HepG2 (cell line): ENCODE measurements around the gene REEP2. TPM values are rescaled to one million over a fixed set of nuclear protein-coding genes. Genes with fewer than 3 reads are reported as not detected.

Source experiments
- ATAC-seq: fragments of 200-7000 bp; cut with Tn5 transposase; 3 replicates; pipeline ENCODE4 v1.9.1; 2020; ENCODE audit warnings: mild to moderate bottlenecking, moderate library complexity
- BruUV-seq: library from RNA; stranded (reverse); fragments of 400-500 nt; replicated peaks from 2 replicates; lab custom pipeline; 2021; lab: Mats Ljungman, UMichigan
- CTCF ChIA-PET: fragments of 300-600 bp; formaldehyde crosslinking; extraction: SDS; loops from one replicate; lab custom pipeline; 2021; ENCODE audit warnings: low total read pairs, inconsistent platforms, low intra/inter-chr PET ratio; lab: Yijun Ruan, JAX
- POLR2A ChIA-PET: fragments of 350-600 bp; sonication (Branson Sonifier 250); formaldehyde crosslinking; loops from one replicate; lab custom pipeline; 2020; ENCODE audit warnings: antibody characterized with exemption, inconsistent platforms; lab: Yijun Ruan, JAX
- DNase-seq: peaks from one replicate; pipeline ENCODE4 v3.0.0-alpha.2; 2015; ENCODE audit warnings: low spot score
- FAIRE-seq: peaks from 3 replicates; lab custom pipeline; 2011; peaks lifted over from hg19 to GRCh38; lab: Jason Lieb, UNC
- H2AFZ ChIP-seq: one replicate; pipeline ENCODE4 v1.6.1; 2011; ENCODE audit warnings: low read length, inconsistent platforms
- H3K27ac ChIP-seq: fragments of 300-600 bp; 3 replicates; pipeline ENCODE4 v1.8.0; 2011; ENCODE audit warnings: mixed run types, mild to moderate bottlenecking, mixed read lengths, low read length, inconsistent platforms; ENCODE audit not compliant: insufficient read depth; ENCODE audit errors: extremely low read length
- H3K27me3 ChIP-seq, 2 experiments: fragments of 200-600 bp in 1 of 2; 2 replicates in 1 of 2; 3 replicates in 1 of 2; pipeline versions ENCODE4 v1.6.0 to v1.8.0; 2011; ENCODE audit warnings: low read length in 2 of 2, mild to moderate bottlenecking in 2 of 2, moderate library complexity in 2 of 2, inconsistent platforms in 1 of 2; ENCODE audit not compliant: insufficient read depth in 2 of 2, control insufficient read depth in 1 of 2
- H3K36me3 ChIP-seq, 2 experiments: fragments of 200-600 bp in 1 of 2; replicated peaks in 1 of 2; 2 replicates in 1 of 2; 3 replicates in 1 of 2; pipeline versions ENCODE4 v1.5.1 to v1.8.0; 2011; ENCODE audit warnings: low read length in 2 of 2, inconsistent platforms in 1 of 2; ENCODE audit not compliant: insufficient read depth in 2 of 2, control insufficient read depth in 1 of 2
- H3K4me1 ChIP-seq: 2 replicates; pipeline ENCODE4 v1.5.1; 2012; ENCODE audit warnings: low read length, inconsistent platforms; ENCODE audit not compliant: insufficient read depth
- H3K4me2 ChIP-seq: 2 replicates; pipeline ENCODE4 v1.6.0; 2011; ENCODE audit warnings: low read depth, low read length, inconsistent platforms
- H3K4me3 ChIP-seq, 3 experiments: fragments of 200-600 bp in 1 of 3; sonication (generic), shearing (Covaris generic) in 1 of 3; replicated peaks in 1 of 3; 2 replicates each; pipeline ENCODE4 v1.5.1; 2011 to 2016; ENCODE audit warnings: low read length in 3 of 3, inconsistent platforms in 2 of 3, low read depth in 2 of 3, mild to moderate bottlenecking in 2 of 3, control low read depth in 1 of 3, mixed read lengths in 1 of 3; ENCODE audit not compliant: insufficient read depth in 1 of 3
- H3K79me2 ChIP-seq: one replicate; pipeline ENCODE4 v1.6.1; 2011; ENCODE audit warnings: low read length, inconsistent platforms; ENCODE audit not compliant: insufficient read depth
- H3K9ac ChIP-seq: 2 replicates; pipeline ENCODE4 v1.6.0; 2011; ENCODE audit warnings: mild to moderate bottlenecking, low read depth, low read length, inconsistent platforms; ENCODE audit not compliant: insufficient read depth
- H3K9me3 ChIP-seq: 2 replicates; pipeline ENCODE4 v1.5.1; 2012; ENCODE audit warnings: mild to moderate bottlenecking, low read length
- H4K20me1 ChIP-seq: 2 replicates; pipeline ENCODE4 v1.6.0; 2011; ENCODE audit warnings: inconsistent platforms, mild to moderate bottlenecking, low read length, moderate library complexity; ENCODE audit not compliant: insufficient read depth
- AGO2 ChIP-seq: fragments of 200-400 bp; formaldehyde crosslinking; optimal IDR thresholded peaks from 2 replicates; pipeline ENCODE3; 2017; ENCODE audit warnings: mild to moderate bottlenecking, low read depth, low read length, moderate library complexity
- ASH2L ChIP-seq: fragments of 300-600, 200-600 bp; sonication (generic); IDR thresholded peaks from 2 replicates; pipeline ENCODE4 v1.7.0; 2017; ENCODE audit warnings: low read depth, mild to moderate bottlenecking, moderate library complexity, mixed read lengths, low read length; ENCODE audit not compliant: insufficient read length
- CBX5 ChIP-seq: sonication (generic); formaldehyde crosslinking; IDR thresholded peaks from 2 replicates; pipeline ENCODE4 v1.4.0; 2020; ENCODE audit warnings: missing genetic modification reagents, borderline replicate concordance
- FOXA1 ChIP-seq, 2 experiments: fragments of 450-650 bp in 1 of 2; sonication (generic) in 1 of 2; formaldehyde crosslinking in 1 of 2; IDR thresholded peaks; 2 replicates each; pipeline versions ENCODE4 v1.4.0 to v1.6.1; 2016 to 2020; ENCODE audit warnings: missing genetic modification reagents in 1 of 2
- HMG20B ChIP-seq: conservative IDR thresholded peaks from 2 replicates; pipeline ENCODE4 v1.6.1; 2016; ENCODE audit warnings: missing genetic modification reagents, missing compliant biosample characterization
- KLF9 ChIP-seq: IDR thresholded peaks from 2 replicates; pipeline ENCODE4 v1.6.1; 2016; ENCODE audit warnings: low read depth
- MXI1 ChIP-seq: IDR thresholded peaks from 3 replicates; pipeline ENCODE4 v1.6.1; 2012; ENCODE audit warnings: low read depth, low read length, inconsistent platforms, borderline replicate concordance
- NR3C1 ChIP-seq: sonication (generic); formaldehyde crosslinking; IDR thresholded peaks from 2 replicates; pipeline ENCODE4 v1.4.0; 2020; ENCODE audit warnings: missing genetic modification reagents
- ONECUT2 ChIP-seq: sonication (generic); formaldehyde crosslinking; IDR thresholded peaks from 2 replicates; pipeline ENCODE4 v1.4.0; 2020; ENCODE audit warnings: missing genetic modification reagents
- PLSCR1 ChIP-seq: sonication (generic); formaldehyde crosslinking; IDR thresholded peaks from 2 replicates; pipeline ENCODE4 v1.5.0; 2020; ENCODE audit warnings: missing genetic modification reagents, mild to moderate bottlenecking, borderline replicate concordance
- RARG ChIP-seq: sonication (generic); formaldehyde crosslinking; IDR thresholded peaks from 2 replicates; pipeline ENCODE4 v1.4.0; 2020; ENCODE audit warnings: low read depth, mild to moderate bottlenecking, missing genetic modification reagents
- RBM22 ChIP-seq: fragments of 200-400 bp; formaldehyde crosslinking; optimal IDR thresholded peaks from 2 replicates; pipeline ENCODE3; 2017; ENCODE audit warnings: mild to moderate bottlenecking, low read length, moderate library complexity
- RXRA ChIP-seq: sonication (generic); formaldehyde crosslinking; IDR thresholded peaks from 2 replicates; pipeline ENCODE4 v1.5.1; 2020; ENCODE audit warnings: missing genetic modification reagents
- SRSF1 ChIP-seq: fragments of 200-400 bp; formaldehyde crosslinking; optimal IDR thresholded peaks from 2 replicates; pipeline ENCODE3; 2017; ENCODE audit warnings: mild to moderate bottlenecking, low read depth, low read length, moderate library complexity
- SRSF9 ChIP-seq: fragments of 200-400 bp; formaldehyde crosslinking; IDR thresholded peaks from 2 replicates; pipeline ENCODE4 v1.6.1; 2018; ENCODE audit warnings: borderline replicate concordance, mild to moderate bottlenecking, low read depth, low read length; ENCODE audit not compliant: insufficient read depth, poor library complexity, severe bottlenecking
- ZFYVE20 ChIP-seq: sonication (generic); formaldehyde crosslinking; IDR thresholded peaks from 2 replicates; pipeline ENCODE4 v1.8.0; 2023; ENCODE audit warnings: low read depth, mild to moderate bottlenecking, moderate library complexity, missing genetic modification reagents, borderline replicate concordance
- ZNF264 ChIP-seq: sonication (generic); formaldehyde crosslinking; IDR thresholded peaks from 2 replicates; pipeline ENCODE4 v1.4.0; 2020; ENCODE audit warnings: missing genetic modification reagents
- ZNF788 ChIP-seq: sonication (generic); formaldehyde crosslinking; IDR thresholded peaks from 2 replicates; pipeline ENCODE4 v1.5.0; 2020; ENCODE audit warnings: mild to moderate bottlenecking, missing genetic modification reagents, borderline replicate concordance
- ZNF790 ChIP-seq: sonication (generic); formaldehyde crosslinking; IDR thresholded peaks from 2 replicates; pipeline ENCODE4 v1.8.0; 2022; ENCODE audit warnings: missing genetic modification reagents, mild to moderate bottlenecking, borderline replicate concordance
- WGBS: methylation state at CpG from one replicate; pipeline ENCODE4 v1.1.6; 2017; ENCODE audit warnings: low lambda C conversion rate; 5-methylcytosine and 5-hydroxymethylcytosine counted together
- in situ Hi-C: cut with HindIII; loops from 2 replicates; pipeline ENCODE4 v1.10.0; 2017; ENCODE audit warnings: low pct_unique_long_range_greater_than_20kb; ENCODE audit not compliant: extremely low pct_ligation_motif_present
- intact Hi-C: fragments of 100-400 bp; cut with micrococcal nuclease; formaldehyde crosslinking; loops from one replicate; pipeline ENCODE4 v1.10.0; 2022; ENCODE audit not compliant: unreplicated experiment
- polyA plus RNA-seq, 8 experiments: library from polyadenylated mRNA; depleted of rRNA in 3 of 8; stranded (reverse) in 7 of 8; unstranded in 1 of 8; fragments of >200 nt; fragmentation: Illumina TruSeq in 4 of 8; extraction: Trizol in 4 of 8; gene quantifications; 2 replicates each; pipeline versions ENCODE4 v1.2.1 to v1.2.3, GENCODE V29; 2011 to 2016; ENCODE audit warnings: low read depth in 4 of 8, missing spikeins in 1 of 8, mixed read lengths in 1 of 8; ENCODE audit not compliant: insufficient read depth in 1 of 8
- total RNA-seq, 5 experiments: library from RNA; depleted of rRNA; stranded (reverse); fragments of >200 nt; fragmentation: Illumina TruSeq; extraction: Trizol; gene quantifications; 2 replicates each; pipeline ENCODE4 v1.2.3, GENCODE V29; 2016; ENCODE audit warnings: low read depth in 1 of 5
- TF ChIP-seq, protein P1 (sequence below): sonication (generic); formaldehyde crosslinking; IDR thresholded peaks from 2 replicates; pipeline ENCODE4 v1.5.0; 2020; ENCODE audit warnings: missing genetic modification reagents

Gene REEP2
- total and polyA plus RNA-seq, 2 of the 13 experiments (the other 11 are each of a cell fraction or from before 2014, with no cell fraction given): 5.3 to 7.8 TPM

DNA sequence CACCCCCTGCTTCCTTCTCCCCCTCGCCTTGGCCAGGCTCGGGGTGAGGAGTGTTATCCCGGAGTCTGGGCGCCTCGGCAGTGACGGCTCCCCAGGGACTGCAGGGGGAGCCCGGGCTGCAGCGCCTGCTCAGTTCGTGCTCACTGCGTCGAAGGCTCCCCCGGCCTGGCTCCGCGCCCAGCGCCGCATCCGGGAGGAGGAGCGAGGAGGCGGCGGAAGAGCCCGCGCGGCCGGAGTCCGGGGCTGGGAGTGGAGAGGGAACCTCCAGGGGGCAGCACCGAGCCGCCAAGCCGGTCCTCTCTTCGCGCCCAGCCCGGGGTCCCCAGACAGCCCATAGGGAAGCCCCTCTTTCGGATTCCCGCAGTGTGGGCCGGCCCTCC, 25.1 kb downstream of the REEP2 start (continued):
- TF ChIP-seq ZNF790 (CRISPR knock-in tag): peak; percentile 49; the same call in 1 of the 2 replicates
- TF ChIP-seq AGO2: no peak

DNA sequence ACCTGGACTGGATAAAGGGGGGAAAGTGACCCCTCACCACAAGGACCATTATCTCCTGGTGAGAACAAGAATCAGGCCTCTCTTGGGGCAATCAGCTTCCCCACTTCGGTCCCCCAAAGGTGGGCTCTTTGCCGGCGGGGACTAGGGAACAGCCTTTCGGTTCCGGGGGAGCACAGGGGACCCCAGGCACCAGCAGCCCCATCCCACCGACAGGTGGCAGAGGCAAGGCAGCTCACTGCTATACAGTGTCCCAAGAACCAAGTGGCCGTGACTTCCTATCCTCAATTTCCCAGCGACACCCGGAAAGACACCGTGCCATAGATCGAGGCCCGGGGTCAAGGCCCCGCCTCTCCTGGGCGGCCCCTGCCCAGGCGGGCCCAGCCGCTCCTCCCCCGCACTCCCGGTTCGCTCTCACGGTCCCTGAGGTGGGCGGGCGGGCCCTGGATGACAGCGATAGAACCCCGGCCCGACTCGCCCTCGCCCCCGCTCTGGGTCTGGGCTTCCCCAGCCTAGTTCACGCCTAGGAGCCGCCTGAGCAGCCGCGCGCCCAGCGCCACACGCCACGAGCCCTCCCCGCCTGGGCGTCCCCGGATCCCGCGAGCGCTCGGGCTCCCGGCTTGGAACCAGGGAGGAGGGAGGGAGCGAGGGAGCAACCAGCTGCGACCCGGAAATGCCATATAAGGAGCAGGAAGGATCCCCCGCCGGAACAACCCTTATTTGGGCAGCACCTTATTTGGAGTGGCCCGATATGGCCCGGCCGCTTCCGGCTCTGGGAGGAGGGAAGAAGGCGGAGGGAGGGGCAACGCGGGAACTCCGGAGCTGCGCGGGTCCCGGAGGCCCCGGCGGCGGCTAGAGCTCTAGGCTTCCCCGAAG, 25.8 kb downstream of the REEP2 start:
- H3K4me2 ChIP-seq: peak overlapping the region; percentile 98
- POLR2A ChIA-PET: interaction anchor here (0.6 to 4.0 kb wide), 17 partner anchors 15 to 808 kb away, joined by 3 to 58 read pairs (median 4); partner anchors contain the start of genes ETF1 and HSPA9
- TSS peak; percentile 89 for BruUV-seq
- ATAC-seq (peak; percentile 75), FAIRE-seq (peak; percentile 90), DNase-seq (peak; percentile 97)
- intact Hi-C loops: loop anchor here (1.0 to 2.0 kb wide), 3 partner anchors 29 to 78 kb away; partner anchors contain the start of gene ETF1
- in situ Hi-C loops: loop anchor here (5.0 kb wide), 2 partner anchors 38 to 78 kb away; partner anchors contain the start of gene ETF1
- peak overlapping the region; percentile 69 to 91 (median 78) for H3K4me3 ChIP-seq
- H3K79me2 ChIP-seq: peaks cover 3% of the 10 kb centered on the region
- H3K36me3 ChIP-seq: peaks cover 0 to 7% of the 10 kb centered on the region in 2 experiments; a peak in 2 of 5 replicates
- peaks cover 50% of the 10 kb centered on the region for H3K4me1 ChIP-seq
- 0% methylated on average over 23 of the region's 64 CpGs for WGBS
- CTCF ChIA-PET: interaction anchor here (1.1 to 2.5 kb wide), 2 partner anchors 27 to 39 kb away, joined by 4 to 29 read pairs; no protein-coding TSS in a partner anchor
- peaks cover 3% of the 10 kb centered on the region; the same call in 1 of the 2 replicates for H4K20me1 ChIP-seq
- H2AFZ ChIP-seq: no peak overlapping the region
- H3K27ac ChIP-seq: peak overlapping the region; percentile 95
- no peaks in the 10 kb centered on the region for H3K9me3 ChIP-seq
- no peaks in the 10 kb centered on the region for H3K27me3 ChIP-seq
- H3K9ac ChIP-seq: peak overlapping the region; percentile 86
- TF ChIP-seq HMG20B (CRISPR knock-in tag) (no peak), ZNF264 (CRISPR knock-in tag) (no peak), PLSCR1 (CRISPR knock-in tag) (no peak), CBX5 (CRISPR knock-in tag) (0 out of 2 replicates have a peak, but pooled peaks have one; percentile 4), ZFYVE20 (CRISPR knock-in tag) (no peak), ONECUT2 (CRISPR knock-in tag) (peak; percentile 7; the same call in 1 of the 2 replicates), RBM22 (peak; percentile 50), ASH2L (peak; percentile 80), ZNF788 (CRISPR knock-in tag) (peak; percentile 84), KLF9 (0 out of 2 replicates have a peak, but pooled peaks have one; percentile 33), RXRA (peak; percentile 56), NR3C1 (CRISPR knock-in tag) (no peak), RARG (no peak), SRSF1 (no peak), SRSF9 (no peak), MXI1 (peak; percentile 68; the same call in 1 of the 3 replicates), FOXA1 (IDR thresholded peaks at IDR 0.05) (no peak), FOXA1 (CRISPR knock-in tag; IDR thresholded peaks at IDR 0.05) (no peak)
- TF ChIP-seq, protein P1, sequence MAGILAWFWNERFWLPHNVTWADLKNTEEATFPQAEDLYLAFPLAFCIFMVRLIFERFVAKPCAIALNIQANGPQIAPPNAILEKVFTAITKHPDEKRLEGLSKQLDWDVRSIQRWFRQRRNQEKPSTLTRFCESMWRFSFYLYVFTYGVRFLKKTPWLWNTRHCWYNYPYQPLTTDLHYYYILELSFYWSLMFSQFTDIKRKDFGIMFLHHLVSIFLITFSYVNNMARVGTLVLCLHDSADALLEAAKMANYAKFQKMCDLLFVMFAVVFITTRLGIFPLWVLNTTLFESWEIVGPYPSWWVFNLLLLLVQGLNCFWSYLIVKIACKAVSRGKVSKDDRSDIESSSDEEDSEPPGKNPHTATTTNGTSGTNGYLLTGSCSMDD (CRISPR knock-in tag): no peak
